ENCODE data around the gene TRIM65. TPM values are rescaled to one million over a fixed set of nuclear protein-coding genes. Genes with fewer than 3 reads are reported as not detected.

The TRIM65 gene
- polyA plus RNA-seq, 4 donors = 6.5 to 17.1 (median 11.3) TPM

DNA sequence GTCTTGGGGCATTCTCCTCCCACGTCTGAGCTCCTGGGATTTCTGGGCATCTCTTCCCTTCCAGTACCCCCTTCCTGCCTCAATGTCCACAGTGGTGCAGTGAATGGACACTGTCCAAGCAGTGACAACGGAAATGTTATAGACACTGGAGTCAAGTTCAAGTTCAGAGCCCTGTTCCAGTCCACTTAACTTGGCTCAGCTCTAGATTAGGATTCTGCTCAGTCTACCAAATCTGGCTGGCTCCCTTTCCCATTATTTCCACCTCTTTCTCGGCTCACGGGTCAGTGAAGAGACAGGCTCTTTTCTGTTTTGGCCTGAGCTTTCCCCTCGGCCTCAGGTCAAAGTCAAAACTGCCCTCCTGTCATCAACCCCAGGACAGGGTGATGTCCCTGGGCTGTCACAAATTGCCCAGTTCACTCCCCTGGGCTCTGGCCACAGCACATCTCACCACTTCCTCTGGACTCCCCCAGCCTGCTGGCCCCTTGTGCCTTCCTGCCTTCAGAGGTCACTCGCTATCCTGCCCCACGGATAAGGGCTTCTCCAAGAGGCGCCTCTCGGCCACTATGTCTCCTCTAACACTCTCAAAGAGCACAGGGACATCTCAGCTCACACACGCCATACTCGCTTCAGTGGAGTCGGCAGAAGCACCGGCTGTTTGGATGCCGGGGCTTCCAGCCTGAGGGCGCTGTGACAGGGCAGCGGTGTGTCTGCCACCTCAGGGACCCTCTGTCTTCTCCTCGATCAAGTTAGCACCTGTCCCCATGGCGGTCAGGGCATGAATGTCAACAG, 25.6 kb upstream of the TRIM65 start:
- H3K27ac ChIP-seq (ENCODE audit: low read depth in 1 of 3, low read length in 2 of 3) = peak overlapping the region in 1 of 3 donors; percentile 75
- FAIRE-seq = no peak

DNA sequence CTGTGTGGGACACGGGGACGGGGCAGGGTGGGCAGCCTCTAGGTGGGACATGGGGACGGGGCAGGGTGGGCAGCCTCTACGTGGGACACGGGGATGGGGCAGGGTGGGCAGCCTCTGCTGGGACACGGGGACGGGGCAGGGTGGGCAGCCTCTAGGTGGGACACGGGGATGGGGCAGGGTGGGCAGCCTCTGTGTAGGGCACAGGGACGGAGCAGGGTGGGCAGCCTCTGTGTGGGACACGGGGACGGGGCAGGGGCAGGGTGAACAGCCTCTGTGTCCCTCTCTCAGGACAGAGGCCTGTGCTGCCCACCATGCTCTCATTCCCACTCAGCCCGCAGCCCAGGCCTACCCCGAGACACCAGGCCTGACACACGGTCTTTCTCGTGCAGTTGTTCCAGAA, 24.8 kb upstream of the TRIM65 start:
- Histone ChIP-seq H3K4me3 (ENCODE audit: low read depth in 1 of 3, low read length in 3 of 3) (no peak overlapping the region), H3K27me3 (ENCODE audit: control insufficient read depth in 3 of 3, insufficient read depth in 3 of 3, low read length in 3 of 3) (no peaks in the 10 kb centered on the region), H3K4me1 (ENCODE audit: control insufficient read depth in 3 of 3, insufficient read depth in 2 of 3, low read depth in 1 of 3, low read length in 2 of 3) (peaks cover 0 to 38% (median 8%) of the 10 kb centered on the region in 3 donors), H3K36me3 (ENCODE audit: control insufficient read depth in 3 of 3, insufficient read depth in 2 of 3, low read depth in 1 of 3, low read length in 3 of 3) (peaks cover 0 to 93% (median 0%) of the 10 kb centered on the region in 3 donors), H3K9me3 (ENCODE audit: control insufficient read depth in 2 of 2, insufficient read depth in 1 of 2, low read depth in 1 of 2, low read length in 1 of 2) (no peaks in the 10 kb centered on the region), H3K27ac (ENCODE audit: low read depth in 1 of 3, low read length in 2 of 3) (no peak overlapping the region)
- 91 to 95% (median 93%) methylated on average over 13 to 15 of the region's 15 CpGs for WGBS, 3 donors
- no peak for DNase-seq
- FAIRE-seq = no peak

More for the DNA sequence above, 25.6 kb upstream of the TRIM65 start:
- H3K4me1 ChIP-seq (ENCODE audit: control insufficient read depth in 3 of 3, insufficient read depth in 2 of 3, low read depth in 1 of 3, low read length in 2 of 3) = peaks cover 0 to 46% (median 8%) of the 10 kb centered on the region in 3 donors
- H3K36me3 ChIP-seq (ENCODE audit: control insufficient read depth in 3 of 3, insufficient read depth in 2 of 3, low read depth in 1 of 3, low read length in 3 of 3) = peaks cover 0 to 89% (median 0%) of the 10 kb centered on the region in 3 donors
- no peaks in the 10 kb centered on the region for H3K27me3 ChIP-seq (ENCODE audit: control insufficient read depth in 3 of 3, insufficient read depth in 3 of 3, low read length in 3 of 3)
- DNase-seq = no peak
- H3K9me3 ChIP-seq (ENCODE audit: control insufficient read depth in 2 of 2, insufficient read depth in 1 of 2, low read depth in 1 of 2, low read length in 1 of 2) = no peaks in the 10 kb centered on the region
- WGBS, 3 donors = 92 to 94% (median 92%) methylated on average over 18 of the region's 18 CpGs
- peak overlapping the region in 1 of 3 donors; percentile 24 for H3K4me3 ChIP-seq (ENCODE audit: low read depth in 1 of 3, low read length in 3 of 3)

DNA sequence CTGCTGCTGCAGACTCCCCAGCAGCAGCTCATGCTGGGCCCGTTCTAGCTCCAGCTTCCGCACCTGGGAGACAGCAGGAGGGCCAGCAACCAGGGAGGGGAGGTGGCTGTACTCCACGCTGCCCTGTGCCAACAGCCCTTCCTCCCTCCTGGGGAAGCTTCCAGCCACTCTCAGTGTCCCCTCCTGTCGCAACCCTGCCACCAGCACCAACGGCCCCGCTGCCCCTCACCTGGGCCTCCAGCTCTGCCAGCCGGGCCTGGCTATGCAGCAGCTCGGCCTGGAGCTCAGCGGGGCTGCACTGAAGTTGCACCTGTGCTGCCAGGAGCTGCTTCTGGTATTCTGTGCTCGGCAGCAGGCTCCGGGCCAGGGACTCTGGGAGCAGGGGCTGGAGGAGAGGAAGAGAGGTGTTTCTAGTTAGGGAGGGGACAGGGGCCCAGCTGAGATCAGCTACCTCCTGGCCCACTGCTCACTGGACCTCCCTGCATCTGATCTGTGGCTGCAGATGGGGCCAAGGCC, 23.4 kb upstream of the TRIM65 start:
- H3K27me3 ChIP-seq (ENCODE audit: control insufficient read depth in 3 of 3, insufficient read depth in 3 of 3, low read length in 3 of 3) = no peaks in the 10 kb centered on the region
- H3K4me1 ChIP-seq (ENCODE audit: control insufficient read depth in 3 of 3, insufficient read depth in 2 of 3, low read depth in 1 of 3, low read length in 2 of 3) = peaks cover 0 to 27% (median 8%) of the 10 kb centered on the region in 3 donors
- 87 to 92% (median 87%) methylated on average over 11 of the region's 11 CpGs for WGBS, 3 donors
- no peaks in the 10 kb centered on the region for H3K9me3 ChIP-seq (ENCODE audit: control insufficient read depth in 2 of 2, insufficient read depth in 1 of 2, low read depth in 1 of 2, low read length in 1 of 2)
- H3K4me3 ChIP-seq (ENCODE audit: low read depth in 1 of 3, low read length in 3 of 3) = no peak overlapping the region
- no peak for FAIRE-seq
- no peak for DNase-seq
- H3K36me3 ChIP-seq (ENCODE audit: control insufficient read depth in 3 of 3, insufficient read depth in 2 of 3, low read depth in 1 of 3, low read length in 3 of 3) = peaks cover 0 to 93% (median 0%) of the 10 kb centered on the region in 3 donors
- no peak overlapping the region for H3K27ac ChIP-seq (ENCODE audit: low read depth in 1 of 3, low read length in 2 of 3)

DNA sequence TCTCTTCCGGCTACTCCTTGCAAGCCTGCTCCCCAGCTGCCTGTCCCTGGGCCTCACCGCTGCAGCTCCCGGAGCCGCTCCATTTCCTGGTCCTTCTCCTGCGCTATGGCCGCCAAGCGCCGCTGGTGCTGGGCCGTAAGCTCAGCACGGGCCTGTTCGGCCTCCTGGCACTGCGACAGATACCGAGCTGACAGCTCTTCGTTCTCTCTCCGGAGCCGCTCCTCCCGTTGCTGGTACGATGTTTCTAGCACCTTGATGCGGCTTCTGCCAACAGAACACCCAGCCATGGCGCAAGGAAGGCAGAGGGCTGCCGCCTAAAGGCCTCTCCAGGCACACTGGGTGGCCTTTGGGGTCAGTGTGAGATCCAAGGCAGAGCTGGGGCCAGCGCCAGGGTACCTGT, 22.9 kb upstream of the TRIM65 start:
- 94 to 97% (median 95%) methylated on average over 22 of the region's 22 CpGs for WGBS, 3 donors
- H3K36me3 ChIP-seq (ENCODE audit: control insufficient read depth in 3 of 3, insufficient read depth in 2 of 3, low read depth in 1 of 3, low read length in 3 of 3) = peaks cover 0 to 93% (median 0%) of the 10 kb centered on the region in 3 donors

DNA sequence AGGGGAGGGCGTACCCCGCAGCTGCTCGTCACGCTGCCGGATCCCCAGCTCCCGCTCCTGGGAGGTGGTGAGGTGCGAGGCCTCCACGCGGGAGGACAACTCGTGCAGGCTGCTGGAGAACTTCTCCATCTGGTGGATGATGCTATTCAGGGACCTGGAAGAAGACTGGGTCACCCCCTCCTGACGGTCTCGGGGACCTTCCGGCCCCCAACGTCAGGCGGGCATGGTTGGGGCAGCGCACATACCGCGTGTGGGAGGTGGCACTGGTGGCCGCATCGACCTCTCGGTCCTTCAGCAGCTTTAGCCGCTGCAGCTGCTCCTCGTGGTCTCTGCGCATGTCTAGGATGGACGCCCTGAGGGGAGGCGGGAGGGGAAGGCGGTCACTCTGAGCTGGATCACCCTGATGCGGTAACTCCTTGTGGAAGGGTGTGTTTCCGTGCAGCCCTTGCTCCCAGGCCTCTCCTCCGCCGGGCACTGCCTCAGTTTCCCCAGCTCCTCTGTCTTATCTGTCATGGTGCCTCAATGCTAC, 21.2 kb upstream of the TRIM65 start:
- no peak overlapping the region for H3K4me3 ChIP-seq (ENCODE audit: low read depth in 1 of 3, low read length in 3 of 3)
- FAIRE-seq (no peak), DNase-seq (no peak)
- WGBS, 3 donors = 94 to 96% (median 95%) methylated on average over 31 of the region's 31 CpGs
- H3K4me1 ChIP-seq (ENCODE audit: control insufficient read depth in 3 of 3, insufficient read depth in 2 of 3, low read depth in 1 of 3, low read length in 2 of 3) = peaks cover 0 to 13% (median under 1%) of the 10 kb centered on the region in 3 donors
- no peaks in the 10 kb centered on the region for H3K27me3 ChIP-seq (ENCODE audit: control insufficient read depth in 3 of 3, insufficient read depth in 3 of 3, low read length in 3 of 3)
- no peak overlapping the region for H3K27ac ChIP-seq (ENCODE audit: low read depth in 1 of 3, low read length in 2 of 3)
- H3K36me3 ChIP-seq (ENCODE audit: control insufficient read depth in 3 of 3, insufficient read depth in 2 of 3, low read depth in 1 of 3, low read length in 3 of 3) = peaks cover 0 to 99% (median 0%) of the 10 kb centered on the region in 3 donors
- no peaks in the 10 kb centered on the region for H3K9me3 ChIP-seq (ENCODE audit: control insufficient read depth in 2 of 2, insufficient read depth in 1 of 2, low read depth in 1 of 2, low read length in 1 of 2)

More for the DNA sequence above, 22.9 kb upstream of the TRIM65 start:
- DNase-seq (no peak), FAIRE-seq (no peak)
- Histone ChIP-seq H3K4me3 (ENCODE audit: low read depth in 1 of 3, low read length in 3 of 3) (no peak overlapping the region), H3K4me1 (ENCODE audit: control insufficient read depth in 3 of 3, insufficient read depth in 2 of 3, low read depth in 1 of 3, low read length in 2 of 3) (peaks cover 0 to 27% (median 8%) of the 10 kb centered on the region in 3 donors), H3K27ac (ENCODE audit: low read depth in 1 of 3, low read length in 2 of 3) (no peak overlapping the region), H3K27me3 (ENCODE audit: control insufficient read depth in 3 of 3, insufficient read depth in 3 of 3, low read length in 3 of 3) (no peaks in the 10 kb centered on the region), H3K9me3 (ENCODE audit: control insufficient read depth in 2 of 2, insufficient read depth in 1 of 2, low read depth in 1 of 2, low read length in 1 of 2) (no peaks in the 10 kb centered on the region)

DNA sequence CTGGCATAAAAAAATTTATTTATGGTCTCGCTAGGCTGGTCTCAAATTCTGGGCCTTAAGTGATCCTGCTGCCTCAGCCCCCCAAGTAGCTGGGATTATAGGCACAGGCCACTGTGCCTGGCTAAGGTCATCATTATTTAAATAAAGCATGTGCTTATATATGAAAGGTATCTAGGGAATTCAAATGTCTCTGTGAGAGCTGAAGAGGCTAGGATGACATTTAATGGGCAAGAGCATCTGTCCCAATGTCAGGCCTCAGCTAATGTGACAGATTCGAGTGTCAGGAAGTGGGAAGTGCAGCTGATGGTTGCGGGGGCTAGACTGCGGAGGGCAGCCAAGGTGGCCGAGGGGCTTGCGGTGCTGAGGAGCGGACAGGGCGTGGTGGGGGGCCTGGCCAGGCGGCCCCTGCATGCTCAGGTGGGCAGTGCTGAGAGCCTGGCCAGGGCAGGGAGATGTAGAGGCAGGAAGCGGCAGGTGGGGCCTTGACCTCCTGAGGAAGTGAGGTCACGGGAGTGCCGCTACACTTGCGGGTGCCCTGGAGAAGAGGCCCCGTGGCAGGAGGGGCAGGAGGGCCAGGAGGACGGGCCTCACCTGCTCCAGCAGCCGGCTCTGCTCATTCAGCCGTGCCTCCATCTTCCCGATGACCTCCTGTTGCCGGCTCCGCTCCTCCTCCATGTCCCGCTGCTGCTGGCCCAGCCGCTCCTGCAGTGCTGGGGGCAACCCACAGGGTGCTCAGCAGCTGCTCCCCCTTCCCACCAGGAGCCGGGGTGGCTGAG, 20.6 kb upstream of the TRIM65 start:
- Histone ChIP-seq H3K4me1 (ENCODE audit: control insufficient read depth in 3 of 3, insufficient read depth in 2 of 3, low read depth in 1 of 3, low read length in 2 of 3) (peaks cover 0 to 7% (median 0%) of the 10 kb centered on the region in 3 donors), H3K27ac (ENCODE audit: low read depth in 1 of 3, low read length in 2 of 3) (no peak overlapping the region), H3K9me3 (ENCODE audit: control insufficient read depth in 2 of 2, insufficient read depth in 1 of 2, low read depth in 1 of 2, low read length in 1 of 2) (no peaks in the 10 kb centered on the region), H3K36me3 (ENCODE audit: control insufficient read depth in 3 of 3, insufficient read depth in 2 of 3, low read depth in 1 of 3, low read length in 3 of 3) (peaks cover 0 to 97% (median 0%) of the 10 kb centered on the region in 3 donors), H3K4me3 (ENCODE audit: low read depth in 1 of 3, low read length in 3 of 3) (no peak overlapping the region), H3K27me3 (ENCODE audit: control insufficient read depth in 3 of 3, insufficient read depth in 3 of 3, low read length in 3 of 3) (no peaks in the 10 kb centered on the region)
- no peak for DNase-seq
- no peak for FAIRE-seq
- 87 to 92% (median 89%) methylated on average over 19 to 22 of the region's 23 CpGs for WGBS, 3 donors

DNA sequence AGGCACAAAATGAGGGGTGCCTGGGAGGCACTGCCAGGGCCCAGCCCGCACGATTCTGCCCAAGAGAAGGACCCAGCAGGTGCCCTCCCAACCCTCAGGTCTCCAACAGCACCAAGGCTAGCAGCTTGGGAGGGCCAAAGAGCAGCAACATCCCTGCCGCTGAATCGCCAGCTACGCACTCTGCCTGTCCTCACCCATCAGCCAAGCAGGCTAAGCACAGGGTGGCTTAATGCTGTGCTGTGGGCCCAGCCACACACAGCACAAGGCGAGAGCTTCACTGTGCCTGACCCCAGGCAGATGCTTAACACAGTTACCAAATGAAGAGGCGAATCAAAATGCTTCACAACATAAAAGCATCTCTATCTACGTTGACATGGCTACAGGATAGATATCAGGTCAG, 18.5 kb upstream of the TRIM65 start:
- H3K36me3 ChIP-seq (ENCODE audit: control insufficient read depth in 3 of 3, insufficient read depth in 2 of 3, low read depth in 1 of 3, low read length in 3 of 3) = peaks cover 0 to 97% (median 0%) of the 10 kb centered on the region in 3 donors

DNA sequence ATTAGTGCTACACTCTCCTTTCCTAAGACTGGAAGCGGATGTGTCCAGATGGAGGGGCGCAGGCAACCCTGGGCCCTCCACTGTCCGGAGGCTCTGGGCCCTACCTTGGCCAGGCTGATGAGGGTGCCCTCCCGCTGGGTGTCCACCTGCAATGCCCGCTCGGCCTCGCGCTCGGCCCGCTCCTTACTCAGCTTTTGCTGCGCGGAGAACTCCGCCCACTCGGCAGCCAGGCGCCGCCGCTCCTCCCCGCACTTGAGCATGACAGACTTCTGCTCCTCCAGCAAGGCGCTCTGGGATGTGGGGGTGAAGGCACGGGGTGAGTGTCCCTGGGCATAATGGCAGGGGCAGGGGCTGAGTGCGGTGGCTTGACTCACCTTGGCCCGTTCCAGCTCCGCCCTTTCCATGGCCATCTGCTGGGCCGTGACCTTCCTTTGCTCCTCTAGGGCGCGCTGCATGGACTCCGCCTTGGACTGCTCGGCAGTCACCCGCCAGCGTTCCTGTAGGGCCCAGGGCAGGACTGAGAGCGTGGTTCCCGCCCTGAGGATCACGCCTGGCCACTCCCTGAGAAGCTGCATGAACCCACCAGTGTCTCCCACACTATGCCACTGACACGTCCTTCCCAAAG, 18.0 kb upstream of the TRIM65 start:
- 93 to 96% (median 94%) methylated on average over 34 of the region's 34 CpGs for WGBS, 3 donors
- H3K27me3 ChIP-seq (ENCODE audit: control insufficient read depth in 3 of 3, insufficient read depth in 3 of 3, low read length in 3 of 3) = no peaks in the 10 kb centered on the region
- no peak overlapping the region for H3K27ac ChIP-seq (ENCODE audit: low read depth in 1 of 3, low read length in 2 of 3)
- DNase-seq (no peak), FAIRE-seq (no peak)
- H3K4me1 ChIP-seq (ENCODE audit: control insufficient read depth in 3 of 3, insufficient read depth in 2 of 3, low read depth in 1 of 3, low read length in 2 of 3) = no peaks in the 10 kb centered on the region
- peaks cover 0 to 97% (median 0%) of the 10 kb centered on the region in 3 donors for H3K36me3 ChIP-seq (ENCODE audit: control insufficient read depth in 3 of 3, insufficient read depth in 2 of 3, low read depth in 1 of 3, low read length in 3 of 3)
- no peak overlapping the region for H3K4me3 ChIP-seq (ENCODE audit: low read depth in 1 of 3, low read length in 3 of 3)
- no peaks in the 10 kb centered on the region for H3K9me3 ChIP-seq (ENCODE audit: control insufficient read depth in 2 of 2, insufficient read depth in 1 of 2, low read depth in 1 of 2, low read length in 1 of 2)

More for the DNA sequence above, 18.5 kb upstream of the TRIM65 start:
- Histone ChIP-seq H3K4me3 (ENCODE audit: low read depth in 1 of 3, low read length in 3 of 3) (no peak overlapping the region), H3K27ac (ENCODE audit: low read depth in 1 of 3, low read length in 2 of 3) (no peak overlapping the region), H3K9me3 (ENCODE audit: control insufficient read depth in 2 of 2, insufficient read depth in 1 of 2, low read depth in 1 of 2, low read length in 1 of 2) (no peaks in the 10 kb centered on the region), H3K27me3 (ENCODE audit: control insufficient read depth in 3 of 3, insufficient read depth in 3 of 3, low read length in 3 of 3) (no peaks in the 10 kb centered on the region), H3K4me1 (ENCODE audit: control insufficient read depth in 3 of 3, insufficient read depth in 2 of 3, low read depth in 1 of 3, low read length in 2 of 3) (no peaks in the 10 kb centered on the region)
- FAIRE-seq (no peak), DNase-seq (no peak)
- WGBS, 3 donors = 83 to 89% (median 87%) methylated on average over 8 of the region's 8 CpGs
